Neutrophil (primary cell): ENCODE results near the gene SLCO2B1.

Experiments
- H3K27ac ChIP-seq: fragments of 200-600 bp; sonication (generic); 2 replicates; pipeline ENCODE4 v1.5.1; 2016; ENCODE audit warnings: mild to moderate bottlenecking, moderate library complexity
- H3K27me3 ChIP-seq: fragments of 200-600 bp; sonication (generic); 2 replicates; pipeline ENCODE4 v1.6.0; 2016; ENCODE audit warnings: mild to moderate bottlenecking
- H3K36me3 ChIP-seq: fragments of 200-600 bp; sonication (generic); 2 replicates; pipeline ENCODE4 v1.5.1; 2017
- H3K4me1 ChIP-seq, 2 experiments: fragments of 200-600 bp in 1 of 2; sonication (generic) in 1 of 2; 1 replicate in 1 of 2; 2 replicates in 1 of 2; pipeline versions ENCODE4 v1.5.1 to v1.6.1; 2013 to 2016; ENCODE audit warnings: low read depth in 1 of 2, low read length in 1 of 2, mild to moderate bottlenecking in 1 of 2, moderate library complexity in 1 of 2; ENCODE audit not compliant: control insufficient read depth in 1 of 2, insufficient read depth in 1 of 2
- H3K4me3 ChIP-seq, 2 experiments: fragments of 200-600 bp in 1 of 2; sonication (generic) in 1 of 2; 1 replicate in 1 of 2; 2 replicates in 1 of 2; pipeline ENCODE4 v1.5.1; 2013 to 2016; ENCODE audit warnings: low read depth in 1 of 2, low read length in 1 of 2, mild to moderate bottlenecking in 1 of 2, moderate library complexity in 1 of 2
- H3K9me3 ChIP-seq: fragments of 200-600 bp; sonication (generic); 2 replicates; pipeline ENCODE4 v1.5.1; 2016
- CTCF ChIP-seq: fragments of 200-600 bp; sonication (generic); IDR thresholded peaks from 2 replicates; pipeline ENCODE4 v1.5.1; 2016; ENCODE audit warnings: antibody characterized with exemption

The SLCO2B1 gene

DNA sequence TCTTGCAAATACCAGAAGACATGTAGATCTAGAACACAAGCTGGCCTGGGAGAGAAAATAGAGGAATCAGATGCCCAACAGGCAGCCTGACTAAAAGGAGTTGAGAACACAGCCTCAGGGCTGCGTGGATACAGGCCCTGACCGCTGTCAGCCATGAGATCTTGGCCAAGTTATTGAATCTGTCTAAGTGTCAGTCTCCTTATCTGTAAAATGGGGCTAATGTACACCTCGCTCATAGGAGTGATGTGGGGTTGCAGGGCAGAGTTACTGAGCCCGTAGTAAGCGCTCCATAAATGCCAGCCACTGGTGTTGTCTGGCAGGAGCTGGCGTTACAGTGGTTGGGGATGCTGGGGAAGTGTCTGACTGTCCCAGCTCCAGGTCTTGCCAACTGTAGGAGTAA lies 51.3 kb downstream of the SLCO2B1 start:
- Histone ChIP-seq H3K9me3 (no peaks in the 10 kb centered on the region), H3K4me1 (no peaks in the 10 kb centered on the region), H3K27ac (no peak overlapping the region), H3K27me3 (peaks cover 20% of the 10 kb centered on the region), H3K36me3 (no peaks in the 10 kb centered on the region), H3K4me3 (no peak overlapping the region)
- no peak for TF ChIP-seq CTCF

DNA sequence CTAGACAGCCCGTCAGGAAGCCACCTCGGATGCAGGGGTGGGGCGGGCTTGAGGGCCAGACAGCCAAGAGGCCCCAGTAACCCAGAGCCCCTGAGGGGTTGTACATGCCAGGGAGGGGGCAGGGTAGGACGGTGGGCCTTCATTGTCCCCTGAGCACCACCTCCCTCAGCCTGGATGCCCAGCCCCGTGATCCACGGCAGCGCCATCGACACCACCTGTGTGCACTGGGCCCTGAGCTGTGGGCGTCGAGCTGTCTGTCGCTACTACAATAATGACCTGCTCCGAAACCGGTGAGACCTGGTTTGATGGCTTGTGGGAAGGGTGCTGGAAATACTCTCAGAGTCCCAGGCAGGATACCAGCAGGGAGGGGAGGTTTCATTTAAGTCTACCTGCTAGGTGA lies 52.2 kb downstream of the SLCO2B1 start:
- Histone ChIP-seq H3K27me3 (peaks cover 30% of the 10 kb centered on the region), H3K27ac (no peak overlapping the region), H3K4me1 (no peaks in the 10 kb centered on the region), H3K9me3 (no peaks in the 10 kb centered on the region), H3K36me3 (no peaks in the 10 kb centered on the region), H3K4me3 (no peak overlapping the region)
- no peak for TF ChIP-seq CTCF

DNA sequence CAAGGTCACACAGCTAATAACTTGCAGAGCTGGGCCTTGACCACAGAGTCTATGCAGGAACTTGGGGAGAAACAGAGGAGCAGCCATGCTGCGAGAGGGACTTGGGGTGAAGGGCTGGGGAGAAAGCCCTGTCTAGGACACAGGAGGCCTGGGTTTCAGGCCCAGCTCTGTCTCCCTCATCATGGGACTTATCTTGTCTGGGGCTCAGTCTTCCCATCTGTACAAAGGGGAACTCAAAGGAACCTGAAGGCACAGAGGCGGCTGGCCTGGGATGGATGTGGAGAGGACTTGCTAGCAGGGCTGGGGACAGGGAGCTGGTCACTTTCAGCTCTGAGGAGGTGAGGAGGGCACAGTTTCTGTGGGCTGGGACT lies 52.7 kb downstream of the SLCO2B1 start:
- Histone ChIP-seq H3K27ac (no peak overlapping the region), H3K36me3 (no peaks in the 10 kb centered on the region), H3K9me3 (no peaks in the 10 kb centered on the region), H3K4me3 (no peak overlapping the region), H3K4me1 (no peaks in the 10 kb centered on the region), H3K27me3 (peaks cover 31% of the 10 kb centered on the region)
- TF ChIP-seq CTCF = no peak

- Histone ChIP-seq H3K4me3 (no peak overlapping the region), H3K9me3 (no peaks in the 10 kb centered on the region), H3K4me1 (no peaks in the 10 kb centered on the region), H3K27me3 (peaks cover 31% of the 10 kb centered on the region), H3K36me3 (no peaks in the 10 kb centered on the region), H3K27ac (no peak overlapping the region)
- no peak for TF ChIP-seq CTCF
Measured at GRCh38 chr11:75204012-75204674, 53.2 kb downstream of the SLCO2B1 start.

GRCh38 chr11:75204685-75205563 lies 54.0 kb downstream of the SLCO2B1 start:
- H3K36me3 ChIP-seq = no peaks in the 10 kb centered on the region
- no peak overlapping the region for H3K4me3 ChIP-seq
- TF ChIP-seq CTCF = peak; percentile 67
- no peaks in the 10 kb centered on the region for H3K4me1 ChIP-seq
- H3K9me3 ChIP-seq = no peaks in the 10 kb centered on the region
- peaks cover 31% of the 10 kb centered on the region for H3K27me3 ChIP-seq
- no peak overlapping the region for H3K27ac ChIP-seq
